Measurements from ENCODE around the gene PLPP4. TPM values are rescaled to one million over a fixed set of nuclear protein-coding genes. Genes with fewer than 3 reads are reported as not detected.

PLPP4 gene
- total RNA-seq, 2 experiments from 2014 or later: not detected

GRCh38 chr10:120480848-120481247, 23.8 kb downstream of the PLPP4 start:
- Histone ChIP-seq H3K4me1 (ENCODE audit: insufficient read depth, low read length) (no peaks in the 10 kb centered on the region), H3K36me3 (ENCODE audit: insufficient read depth, low read length) (no peaks in the 10 kb centered on the region), H3K27me3 (ENCODE audit: control insufficient read depth in 1 of 2, insufficient read depth in 2 of 2, low read length in 2 of 2) (peaks cover 0 to 3% of the 10 kb centered on the region in 2 experiments), H3K9me3 (ENCODE audit: control insufficient read depth in 1 of 2, insufficient read depth in 1 of 2, low read length in 2 of 2) (peaks cover 0 to 9% of the 10 kb centered on the region in 2 experiments), H3K4me3 (ENCODE audit: low read length) (no peak overlapping the region), H3K27ac (ENCODE audit: low read depth in 1 of 2, low read length in 2 of 2) (no peak overlapping the region)
- DNase-seq (no peak), ATAC-seq (ENCODE audit: poor library complexity) (no peak)
- intact Hi-C loops (cut with DNase I, micrococcal nuclease): no loop called here
- no peak for TF ChIP-seq CTCF (IDR thresholded peaks at IDR 0.05)
- Mint-ChIP-seq H3K27me3 (peaks cover 16% of the 10 kb centered on the region), H3K4me3 (no peak overlapping the region), H3K4me1 (ENCODE audit: low read depth) (no peaks in the 10 kb centered on the region), H3K36me3 (ENCODE audit: low read depth) (no peaks in the 10 kb centered on the region), H3K27ac (no peak overlapping the region), H3K9me3 (peaks cover 10% of the 10 kb centered on the region)
- ChIA-PET POLR2A (no interaction called here), CTCF (no interaction called here)

GRCh38 chr10:120483006-120483405, 26.0 kb downstream of the PLPP4 start:
- TF ChIP-seq CTCF (IDR thresholded peaks at IDR 0.05): no peak
- Mint-ChIP-seq H3K4me1 (ENCODE audit: low read depth) (no peaks in the 10 kb centered on the region), H3K27me3 (peaks cover 11% of the 10 kb centered on the region), H3K4me3 (no peak overlapping the region), H3K36me3 (ENCODE audit: low read depth) (no peaks in the 10 kb centered on the region), H3K27ac (no peak overlapping the region), H3K9me3 (peaks cover 10% of the 10 kb centered on the region)
- intact Hi-C loops (cut with DNase I, micrococcal nuclease): no loop called here
- CTCF ChIA-PET: no interaction called here
- Histone ChIP-seq H3K27ac (ENCODE audit: low read depth in 1 of 2, low read length in 2 of 2) (no peak overlapping the region), H3K9me3 (ENCODE audit: control insufficient read depth in 1 of 2, insufficient read depth in 1 of 2, low read length in 2 of 2) (peaks cover 0 to 5% of the 10 kb centered on the region in 2 experiments), H3K4me1 (ENCODE audit: insufficient read depth, low read length) (no peaks in the 10 kb centered on the region), H3K36me3 (ENCODE audit: insufficient read depth, low read length) (no peaks in the 10 kb centered on the region), H3K27me3 (ENCODE audit: control insufficient read depth in 1 of 2, insufficient read depth in 2 of 2, low read length in 2 of 2) (no peaks in the 10 kb centered on the region), H3K4me3 (ENCODE audit: low read length) (no peak overlapping the region)
- DNase-seq: no peak
- ATAC-seq (ENCODE audit: poor library complexity): no peak
- POLR2A ChIA-PET: no interaction called here

- no peaks in the 10 kb centered on the region for H3K36me3 Mint-ChIP-seq (ENCODE audit: low read depth)
- peaks cover 10% of the 10 kb centered on the region for H3K9me3 Mint-ChIP-seq
- no peak overlapping the region for H3K27ac Mint-ChIP-seq
- no peak overlapping the region for H3K4me3 Mint-ChIP-seq
- Histone ChIP-seq H3K27ac (ENCODE audit: low read depth in 1 of 2, low read length in 2 of 2) (no peak overlapping the region), H3K4me3 (ENCODE audit: low read length) (no peak overlapping the region), H3K4me1 (ENCODE audit: insufficient read depth, low read length) (no peaks in the 10 kb centered on the region), H3K27me3 (ENCODE audit: control insufficient read depth in 1 of 2, insufficient read depth in 2 of 2, low read length in 2 of 2) (no peaks in the 10 kb centered on the region), H3K36me3 (ENCODE audit: insufficient read depth, low read length) (no peaks in the 10 kb centered on the region), H3K9me3 (ENCODE audit: control insufficient read depth in 1 of 2, insufficient read depth in 1 of 2, low read length in 2 of 2) (peaks cover 0 to 4% of the 10 kb centered on the region in 2 experiments)
- no peak for TF ChIP-seq CTCF (IDR thresholded peaks at IDR 0.05)
- CTCF ChIA-PET: no interaction called here
- POLR2A ChIA-PET: no interaction called here
- peaks cover 11% of the 10 kb centered on the region for H3K27me3 Mint-ChIP-seq
- ATAC-seq (ENCODE audit: poor library complexity) (no peak), DNase-seq (no peak)
- H3K4me1 Mint-ChIP-seq (ENCODE audit: low read depth): no peaks in the 10 kb centered on the region
- intact Hi-C loops (cut with DNase I, micrococcal nuclease): no loop called here
These were observed 26.7 kb downstream of the PLPP4 start for GRCh38 chr10:120483651-120484301.

Measured in CD4-positive, alpha-beta T cell (primary cell).